Lower leg skin (tissue), 4 donors: ENCODE measurements around the gene GID4. TPM values are rescaled to one million over a fixed set of nuclear protein-coding genes. Genes with fewer than 3 reads are reported as not detected.
A peak's percentile ranks its signal among the peaks of the same experiment; 100 is the strongest.

Source experiments
- DNase-seq, 2 donors: peaks; one replicate each; pipeline ENCODE4 v3.0.0-alpha.2; 2019; ENCODE audit warnings: low spot score in 2 of 2
- H3K4me3 ChIP-seq: fragments of 200-600 bp; sonication (generic); 2 replicates; pipeline ENCODE4 v1.5.1; 2017; ENCODE audit warnings: mild to moderate bottlenecking, low read depth; ENCODE audit not compliant: poor library complexity, severe bottlenecking
- POLR2A ChIP-seq, 2 donors: fragments of 450-650 bp; IDR thresholded peaks; one replicate each; pipeline ENCODE4 v1.6.1; 2016 to 2017; ENCODE audit warnings: antibody characterized with exemption in 2 of 2, mild to moderate bottlenecking in 1 of 2, moderate library complexity in 1 of 2
- WGBS, 2 donors: methylation state at CpG; one replicate each; pipeline ENCODE4 v1.1.5; 2018; 5-methylcytosine and 5-hydroxymethylcytosine counted together
- intact Hi-C: fragments of 100-400 bp; cut with DNase I; formaldehyde crosslinking; loops from one replicate; pipeline ENCODE4 v1.15.0; 2023; ENCODE audit warnings: low total_unique reads
- total RNA-seq, 4 donors: library from RNA; depleted of rRNA; stranded (reverse); fragments of >200 nt; gene quantifications; one replicate each; pipeline ENCODE4 v1.1.0, GENCODE V29; 2016
- TF ChIP-seq, protein P1 (sequence below), 3 donors: fragments of 450-650 bp; IDR thresholded peaks; one replicate each; pipeline ENCODE4 v1.5.1; 2016; ENCODE audit warnings: antibody characterized with exemption in 3 of 3, mild to moderate bottlenecking in 3 of 3, moderate library complexity in 2 of 3

The GID4 gene
- total RNA-seq, 4 donors from 2014 or later, result 23.0 to 30.1 (median 24.1) TPM

DNA sequence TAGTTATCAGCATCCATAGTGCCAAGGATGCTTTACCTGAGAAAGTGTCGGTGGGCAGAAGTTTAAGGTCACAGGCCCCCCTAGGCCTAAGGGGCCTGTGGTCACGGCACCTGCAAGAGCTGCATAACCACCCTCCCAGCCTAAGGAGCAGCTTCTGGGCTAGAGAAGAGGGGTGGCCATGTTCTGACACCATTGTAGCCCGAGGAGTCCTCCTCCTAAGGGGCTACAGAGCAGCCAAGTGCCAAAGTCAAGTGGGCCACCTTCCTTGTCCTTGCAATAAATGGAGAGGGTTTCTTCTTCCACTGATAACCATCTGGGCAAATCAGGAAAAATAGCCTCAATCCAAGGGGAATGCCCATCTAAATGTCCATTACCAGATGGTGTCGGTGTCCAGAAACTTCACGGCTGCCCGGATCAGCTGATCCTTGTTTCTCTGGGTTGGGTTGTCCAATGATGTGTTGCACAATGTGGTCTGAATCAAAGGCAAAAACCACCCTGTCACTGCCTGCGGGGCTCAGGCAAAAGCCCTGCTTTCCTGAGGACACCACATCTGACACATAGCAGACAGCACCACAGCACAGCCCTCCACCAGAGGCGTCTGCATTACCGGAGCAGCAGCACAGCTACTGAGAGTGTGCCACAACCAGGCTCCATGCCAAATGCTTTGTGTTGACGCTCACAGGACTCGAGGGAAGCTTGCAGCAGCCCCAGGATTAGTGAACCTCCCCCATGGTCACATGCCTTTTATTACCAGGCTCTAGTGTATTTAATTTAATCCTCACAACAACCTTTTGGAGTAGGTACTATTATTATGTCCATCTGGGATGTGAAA is 13.0 kb upstream of the GID4 start:
- peak in 1 of 2 donors; percentile 83 for DNase-seq
- H3K4me3 ChIP-seq, result no peak overlapping the region
- intact Hi-C loops, result no loop called here
- WGBS, 2 donors, result 55 to 71% methylated on average over 10 to 11 of the region's 11 CpGs
- TF ChIP-seq, protein P1, sequence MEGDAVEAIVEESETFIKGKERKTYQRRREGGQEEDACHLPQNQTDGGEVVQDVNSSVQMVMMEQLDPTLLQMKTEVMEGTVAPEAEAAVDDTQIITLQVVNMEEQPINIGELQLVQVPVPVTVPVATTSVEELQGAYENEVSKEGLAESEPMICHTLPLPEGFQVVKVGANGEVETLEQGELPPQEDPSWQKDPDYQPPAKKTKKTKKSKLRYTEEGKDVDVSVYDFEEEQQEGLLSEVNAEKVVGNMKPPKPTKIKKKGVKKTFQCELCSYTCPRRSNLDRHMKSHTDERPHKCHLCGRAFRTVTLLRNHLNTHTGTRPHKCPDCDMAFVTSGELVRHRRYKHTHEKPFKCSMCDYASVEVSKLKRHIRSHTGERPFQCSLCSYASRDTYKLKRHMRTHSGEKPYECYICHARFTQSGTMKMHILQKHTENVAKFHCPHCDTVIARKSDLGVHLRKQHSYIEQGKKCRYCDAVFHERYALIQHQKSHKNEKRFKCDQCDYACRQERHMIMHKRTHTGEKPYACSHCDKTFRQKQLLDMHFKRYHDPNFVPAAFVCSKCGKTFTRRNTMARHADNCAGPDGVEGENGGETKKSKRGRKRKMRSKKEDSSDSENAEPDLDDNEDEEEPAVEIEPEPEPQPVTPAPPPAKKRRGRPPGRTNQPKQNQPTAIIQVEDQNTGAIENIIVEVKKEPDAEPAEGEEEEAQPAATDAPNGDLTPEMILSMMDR (IDR thresholded peaks at IDR 0.05), result no peak
- no peak for TF ChIP-seq POLR2A (IDR thresholded peaks at IDR 0.05)

GRCh38 chr17:18027280-18027679 is 11.9 kb upstream of the GID4 start:
- intact Hi-C loops, result no loop called here
- peak in 1 of 2 donors; percentile 81 for DNase-seq
- no peak for TF ChIP-seq POLR2A (IDR thresholded peaks at IDR 0.05)
- TF ChIP-seq, protein P1 (IDR thresholded peaks at IDR 0.05), result no peak
- WGBS, 2 donors, result 76 to 81% methylated on average over 5 to 6 of the region's 6 CpGs
- H3K4me3 ChIP-seq, result no peak overlapping the region

- peak in 1 of 2 donors; percentile 76 for DNase-seq
- 60 to 66% methylated on average over 11 of the region's 11 CpGs for WGBS, 2 donors
- TF ChIP-seq POLR2A (IDR thresholded peaks at IDR 0.05), result no peak
- TF ChIP-seq, protein P1 (IDR thresholded peaks at IDR 0.05), result no peak
- intact Hi-C loops, result no loop called here
- H3K4me3 ChIP-seq, result no peak overlapping the region
Measured at GRCh38 chr17:18028114-18028951, 10.9 kb upstream of the GID4 start.

DNA sequence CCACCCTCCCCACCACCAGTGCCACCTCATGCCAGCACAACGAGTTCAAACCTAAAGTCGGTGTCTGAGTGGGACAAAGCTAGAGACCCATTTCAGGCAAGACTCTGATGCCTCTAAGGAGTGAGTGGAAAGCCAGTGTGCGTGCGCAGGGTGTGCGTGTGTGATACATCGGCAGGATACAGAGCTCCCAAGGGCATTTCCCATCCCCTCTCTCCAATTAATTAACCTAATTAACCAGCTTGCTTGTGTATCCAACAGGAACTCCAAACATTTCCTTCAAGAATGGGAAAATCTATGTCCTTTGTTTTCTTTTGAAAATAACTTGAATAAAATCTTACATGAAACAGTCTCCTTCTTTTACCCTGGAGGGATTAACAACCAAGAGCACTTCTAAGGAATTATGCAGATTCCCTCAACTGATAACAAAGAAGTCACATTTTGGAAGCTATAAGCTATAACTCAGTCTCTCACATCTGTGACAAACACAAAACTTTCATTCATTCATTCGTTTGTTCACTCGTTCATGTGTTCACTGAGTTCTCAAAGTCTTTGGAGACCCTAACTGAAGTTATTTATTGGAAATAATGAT is 10.2 kb upstream of the GID4 start:
- intact Hi-C loops, result no loop called here
- no peak for TF ChIP-seq POLR2A (IDR thresholded peaks at IDR 0.05)
- TF ChIP-seq, protein P1 (IDR thresholded peaks at IDR 0.05), result no peak
- no peak overlapping the region for H3K4me3 ChIP-seq
- 49 to 71% methylated on average over 8 of the region's 8 CpGs for WGBS, 2 donors
- DNase-seq, result peak in 1 of 2 donors; percentile 70

DNA sequence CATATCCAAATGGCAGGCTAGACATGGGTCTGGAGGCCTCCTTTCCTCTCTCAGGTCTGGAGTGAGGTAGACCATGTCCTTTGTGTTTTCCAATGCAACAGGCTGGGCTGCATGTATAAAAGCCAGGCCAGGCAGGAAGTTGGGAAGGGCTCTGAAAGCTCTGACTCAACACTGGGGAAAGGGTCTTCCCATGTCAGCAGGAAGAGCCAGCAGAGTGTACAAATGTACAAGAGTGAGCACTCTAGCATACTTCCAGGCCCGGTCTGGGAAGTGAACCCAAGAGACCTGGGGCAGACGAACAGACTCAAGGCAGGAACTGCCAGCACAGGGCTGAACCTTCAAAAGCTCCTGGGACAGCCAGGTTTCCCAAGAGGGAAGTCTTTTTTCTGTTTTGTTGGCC is 7.3 kb upstream of the GID4 start:
- intact Hi-C loops, result no loop called here
- peak in 1 of 2 donors; percentile 66 for DNase-seq
- no peak overlapping the region for H3K4me3 ChIP-seq
- TF ChIP-seq, protein P1 (IDR thresholded peaks at IDR 0.05), result no peak
- WGBS, 2 donors, result 53 to 62% methylated on average over 2 of the region's 2 CpGs
